PC-3 (cell line): Measurements from ENCODE around the gene DRG2.

Experiments
- EZH2 ChIP-seq: fragments of 300-600 bp; sonication (generic); IDR thresholded peaks from one replicate; pipeline ENCODE4 v1.6.1; 2017; ENCODE audit warnings: antibody characterized with exemption, mild to moderate bottlenecking, low read length; ENCODE audit not compliant: unreplicated experiment
- EZH2phosphoT487 ChIP-seq: fragments of 300-600 bp; sonication (generic); IDR thresholded peaks from 2 replicates; pipeline ENCODE4 v1.6.1; 2018; ENCODE audit warnings: mild to moderate bottlenecking, antibody characterized with exemption, low read length, borderline replicate concordance
- TF ChIP-seq, protein P1 (sequence below): fragments of 300-600 bp; sonication (generic); conservative IDR thresholded peaks from 2 replicates; pipeline ENCODE4 v1.5.1; 2017; ENCODE audit warnings: antibody characterized with exemption, low read depth, mild to moderate bottlenecking, low read length

DNA sequence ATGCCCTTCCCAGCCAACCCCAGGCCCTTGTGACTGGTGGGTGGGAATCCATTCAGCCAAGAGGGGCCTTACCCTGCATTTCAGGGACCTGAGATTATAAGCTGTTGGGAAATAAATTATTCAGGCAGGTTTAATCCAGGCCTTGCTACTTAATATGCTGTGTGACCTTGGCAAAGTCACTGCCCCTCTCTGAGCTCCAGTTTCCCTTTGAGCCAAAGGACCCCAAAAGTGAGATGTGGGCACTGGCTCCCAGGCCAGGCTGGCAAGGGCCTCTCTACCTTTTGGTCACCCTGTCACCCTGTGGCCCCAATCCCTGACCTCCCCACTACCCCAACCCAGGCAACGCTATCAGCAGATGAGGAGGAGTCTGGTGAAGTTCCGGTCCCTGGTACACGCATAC is 54.7 kb downstream of the DRG2 start:
- TF ChIP-seq, protein P1, sequence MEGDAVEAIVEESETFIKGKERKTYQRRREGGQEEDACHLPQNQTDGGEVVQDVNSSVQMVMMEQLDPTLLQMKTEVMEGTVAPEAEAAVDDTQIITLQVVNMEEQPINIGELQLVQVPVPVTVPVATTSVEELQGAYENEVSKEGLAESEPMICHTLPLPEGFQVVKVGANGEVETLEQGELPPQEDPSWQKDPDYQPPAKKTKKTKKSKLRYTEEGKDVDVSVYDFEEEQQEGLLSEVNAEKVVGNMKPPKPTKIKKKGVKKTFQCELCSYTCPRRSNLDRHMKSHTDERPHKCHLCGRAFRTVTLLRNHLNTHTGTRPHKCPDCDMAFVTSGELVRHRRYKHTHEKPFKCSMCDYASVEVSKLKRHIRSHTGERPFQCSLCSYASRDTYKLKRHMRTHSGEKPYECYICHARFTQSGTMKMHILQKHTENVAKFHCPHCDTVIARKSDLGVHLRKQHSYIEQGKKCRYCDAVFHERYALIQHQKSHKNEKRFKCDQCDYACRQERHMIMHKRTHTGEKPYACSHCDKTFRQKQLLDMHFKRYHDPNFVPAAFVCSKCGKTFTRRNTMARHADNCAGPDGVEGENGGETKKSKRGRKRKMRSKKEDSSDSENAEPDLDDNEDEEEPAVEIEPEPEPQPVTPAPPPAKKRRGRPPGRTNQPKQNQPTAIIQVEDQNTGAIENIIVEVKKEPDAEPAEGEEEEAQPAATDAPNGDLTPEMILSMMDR, result no peak
- TF ChIP-seq EZH2phosphoT487 (no peak), EZH2 (no peak)
